CD4-positive, alpha-beta T cell (primary cell): Measurements from ENCODE around the gene UIMC1. TPM values are rescaled to one million over a fixed set of nuclear protein-coding genes. Genes with fewer than 3 reads are reported as not detected.
A peak's percentile ranks its signal among the peaks of the same experiment; 100 is the strongest.

ENCODE experiments used
- ATAC-seq: fragments of 200-7000 bp; cut with Tn5 transposase; one replicate; pipeline ENCODE4 v1.10.0; 2022; ENCODE audit warnings: mild to moderate bottlenecking; ENCODE audit not compliant: poor library complexity
- CTCF ChIA-PET: fragments of 350-600 bp; sonication (Branson Sonifier 250); formaldehyde crosslinking; loops from one replicate; lab custom pipeline; 2021; ENCODE audit warnings: antibody characterized with exemption, inconsistent platforms; lab: Charles Lee
- POLR2A ChIA-PET: fragments of 350-600 bp; sonication (Branson Sonifier 250); formaldehyde crosslinking; loops from one replicate; lab custom pipeline; 2021; ENCODE audit warnings: antibody characterized with exemption, inconsistent platforms; lab: Charles Lee
- DNase-seq, 14 experiments: peaks; one replicate each; pipeline ENCODE4 v3.0.0-alpha.2; 2013 to 2020; ENCODE audit warnings: mixed read lengths in 2 of 14
- H3K27ac ChIP-seq, 2 donors: one replicate each; pipeline versions ENCODE4 v1.5.1 to v1.7.0; 2013; ENCODE audit warnings: low read length in 2 of 2, low read depth in 1 of 2, mild to moderate bottlenecking in 1 of 2
- H3K27me3 ChIP-seq, 2 experiments: 1 replicate in 1 of 2; 2 replicates in 1 of 2; pipeline versions ENCODE4 v1.6.1 to v1.7.0; 2013; ENCODE audit warnings: low read length in 2 of 2, control low read depth in 1 of 2, mild to moderate bottlenecking in 1 of 2, moderate library complexity in 1 of 2; ENCODE audit not compliant: insufficient read depth in 2 of 2, control insufficient read depth in 1 of 2
- H3K36me3 ChIP-seq: one replicate; pipeline ENCODE4 v1.6.1; 2013; ENCODE audit warnings: low read length, control low read depth; ENCODE audit not compliant: insufficient read depth
- H3K4me1 ChIP-seq: one replicate; pipeline ENCODE4 v1.6.1; 2013; ENCODE audit warnings: low read length, control low read depth; ENCODE audit not compliant: insufficient read depth
- H3K4me3 ChIP-seq: one replicate; pipeline ENCODE4 v1.5.1; 2013; ENCODE audit warnings: mild to moderate bottlenecking, low read length, moderate library complexity
- H3K9me3 ChIP-seq, 2 experiments: 1 replicate in 1 of 2; 2 replicates in 1 of 2; pipeline versions ENCODE4 v1.6.1 to v1.7.0; 2013; ENCODE audit warnings: low read length in 2 of 2, mild to moderate bottlenecking in 2 of 2, control low read depth in 1 of 2, moderate library complexity in 1 of 2; ENCODE audit not compliant: control insufficient read depth in 1 of 2, insufficient read depth in 1 of 2
- H3K27ac Mint-ChIP-seq: one replicate; pipeline ENCODE4 v1.8.0; 2020; ENCODE audit warnings: mixed read lengths
- H3K27me3 Mint-ChIP-seq: one replicate; pipeline ENCODE4 v1.8.0; 2021; ENCODE audit warnings: mixed read lengths
- H3K36me3 Mint-ChIP-seq: one replicate; pipeline ENCODE4 v1.8.0; 2021; ENCODE audit warnings: low read depth, mixed read lengths
- H3K4me1 Mint-ChIP-seq: one replicate; pipeline ENCODE4 v1.8.0; 2021; ENCODE audit warnings: low read depth, mixed read lengths
- H3K4me3 Mint-ChIP-seq: one replicate; pipeline ENCODE4 v1.8.0; 2020; ENCODE audit warnings: mild to moderate bottlenecking, mixed read lengths
- H3K9me3 Mint-ChIP-seq: one replicate; pipeline ENCODE4 v1.8.0; 2020; ENCODE audit warnings: mixed read lengths
- CTCF ChIP-seq: fragments of 200-600 bp; IDR thresholded peaks from one replicate; pipeline ENCODE4 v1.8.0; 2022; ENCODE audit warnings: antibody characterized with exemption, mild to moderate bottlenecking
- intact Hi-C, 2 experiments: fragments of 100-400 bp; cut with DNase I in 1 of 2; cut with micrococcal nuclease in 1 of 2; formaldehyde crosslinking; loops; one replicate each; pipeline versions ENCODE4 v1.15.1 to v1.9.0; 2023 to 2025; cut with DNase I, micrococcal nuclease
- total RNA-seq, 174 experiments: library from RNA in 2 of 174; stranded (reverse) in 2 of 174; gene quantifications; one replicate each; pipeline ENCODE4 v1.2.3 and lab custom pipeline; 2021 to 2026

Gene UIMC1
- total RNA-seq, 2 experiments from 2014 or later, result 42.3 to 50.8 TPM

- H3K4me3 ChIP-seq, result no peak overlapping the region
- H3K27ac Mint-ChIP-seq, result no peak overlapping the region
- no peaks in the 10 kb centered on the region for H3K27me3 Mint-ChIP-seq
- no peaks in the 10 kb centered on the region for H3K27me3 ChIP-seq
- peaks cover 68% of the 10 kb centered on the region for H3K36me3 Mint-ChIP-seq
- DNase-seq (no peak), ATAC-seq (no peak)
- no peak overlapping the region for H3K4me3 Mint-ChIP-seq
- H3K27ac ChIP-seq, result no peak overlapping the region
- ChIA-PET CTCF (no interaction called here), POLR2A (no interaction called here)
- peaks cover 4% of the 10 kb centered on the region for H3K9me3 Mint-ChIP-seq
- H3K9me3 ChIP-seq, result peaks cover 0 to 5% of the 10 kb centered on the region in 2 experiments
- intact Hi-C loops, result no loop called here
- H3K4me1 Mint-ChIP-seq, result peaks cover 20% of the 10 kb centered on the region
- H3K4me1 ChIP-seq, result peaks cover under 1% of the 10 kb centered on the region
- peaks cover 23% of the 10 kb centered on the region for H3K36me3 ChIP-seq
- TF ChIP-seq CTCF, result no peak
These were observed 22.9 kb upstream of the UIMC1 start for GRCh38 chr5:177029498-177029897.

- no peaks in the 10 kb centered on the region for H3K27me3 Mint-ChIP-seq
- H3K9me3 Mint-ChIP-seq, result peaks cover 4% of the 10 kb centered on the region
- H3K27ac ChIP-seq, result no peak overlapping the region
- H3K4me3 ChIP-seq, result no peak overlapping the region
- TF ChIP-seq CTCF, result no peak
- intact Hi-C loops, result no loop called here
- no peak for ATAC-seq
- peaks cover 33% of the 10 kb centered on the region for H3K4me1 Mint-ChIP-seq
- no peak overlapping the region for H3K27ac Mint-ChIP-seq
- no peak overlapping the region for H3K4me3 Mint-ChIP-seq
- no peak for DNase-seq
- peaks cover 16% of the 10 kb centered on the region for H3K36me3 ChIP-seq
- H3K27me3 ChIP-seq, result no peaks in the 10 kb centered on the region
- CTCF ChIA-PET, result interaction anchor here (0.6 to 0.8 kb wide), 2 partner anchors 44 to 367 kb away, joined by 3 read pairs; no protein-coding TSS in a partner anchor
- peaks cover 60% of the 10 kb centered on the region for H3K36me3 Mint-ChIP-seq
- peaks cover 14% of the 10 kb centered on the region for H3K4me1 ChIP-seq
- H3K9me3 ChIP-seq, result peaks cover 0 to 5% of the 10 kb centered on the region in 2 experiments
- POLR2A ChIA-PET, result interaction anchor here (0.8 kb wide), 1 partner anchor 20 kb away, joined by 4 read pairs; no protein-coding TSS in a partner anchor
These were observed 21.1 kb upstream of the UIMC1 start for GRCh38 chr5:177027665-177028064.

- POLR2A ChIA-PET, result no interaction called here
- Histone ChIP-seq H3K9me3 (no peaks in the 10 kb centered on the region), H3K36me3 (peaks cover 10% of the 10 kb centered on the region), H3K4me3 (no peak overlapping the region), H3K4me1 (peaks cover 23% of the 10 kb centered on the region), H3K27ac (no peak overlapping the region), H3K27me3 (no peaks in the 10 kb centered on the region)
- peaks cover 44% of the 10 kb centered on the region for H3K4me1 Mint-ChIP-seq
- no peaks in the 10 kb centered on the region for H3K27me3 Mint-ChIP-seq
- ATAC-seq, result no peak
- H3K36me3 Mint-ChIP-seq, result peaks cover 49% of the 10 kb centered on the region
- TF ChIP-seq CTCF, result no peak
- CTCF ChIA-PET, result no interaction called here
- intact Hi-C loops, result no loop called here
- no peaks in the 10 kb centered on the region for H3K9me3 Mint-ChIP-seq
- peak overlapping the region; percentile 52 for H3K4me3 Mint-ChIP-seq
- peak overlapping the region; percentile 8 for H3K27ac Mint-ChIP-seq
- DNase-seq, result no peak
These were observed 18.6 kb upstream of the UIMC1 start for GRCh38 chr5:177025101-177025601.
